A673 (cell line): ENCODE data around the gene PILRB.

Experiments
- EZH2 ChIP-seq: fragments of 200-600 bp; sonication (generic); IDR thresholded peaks from 2 replicates; pipeline ENCODE4 v1.6.1; 2017; ENCODE audit warnings: borderline replicate concordance, low read depth, mild to moderate bottlenecking, mixed read lengths, antibody characterized with exemption, low read length; ENCODE audit not compliant: poor library complexity, severe bottlenecking
- TF ChIP-seq, protein P1 (sequence below): fragments of 300-800, 200-600 bp; sonication (generic); conservative IDR thresholded peaks from 2 replicates; pipeline ENCODE4 v1.5.1; 2017; ENCODE audit warnings: low read depth, mild to moderate bottlenecking, antibody characterized with exemption, low read length, moderate library complexity, mixed read lengths

- no peak for TF ChIP-seq EZH2
- TF ChIP-seq, protein P1, sequence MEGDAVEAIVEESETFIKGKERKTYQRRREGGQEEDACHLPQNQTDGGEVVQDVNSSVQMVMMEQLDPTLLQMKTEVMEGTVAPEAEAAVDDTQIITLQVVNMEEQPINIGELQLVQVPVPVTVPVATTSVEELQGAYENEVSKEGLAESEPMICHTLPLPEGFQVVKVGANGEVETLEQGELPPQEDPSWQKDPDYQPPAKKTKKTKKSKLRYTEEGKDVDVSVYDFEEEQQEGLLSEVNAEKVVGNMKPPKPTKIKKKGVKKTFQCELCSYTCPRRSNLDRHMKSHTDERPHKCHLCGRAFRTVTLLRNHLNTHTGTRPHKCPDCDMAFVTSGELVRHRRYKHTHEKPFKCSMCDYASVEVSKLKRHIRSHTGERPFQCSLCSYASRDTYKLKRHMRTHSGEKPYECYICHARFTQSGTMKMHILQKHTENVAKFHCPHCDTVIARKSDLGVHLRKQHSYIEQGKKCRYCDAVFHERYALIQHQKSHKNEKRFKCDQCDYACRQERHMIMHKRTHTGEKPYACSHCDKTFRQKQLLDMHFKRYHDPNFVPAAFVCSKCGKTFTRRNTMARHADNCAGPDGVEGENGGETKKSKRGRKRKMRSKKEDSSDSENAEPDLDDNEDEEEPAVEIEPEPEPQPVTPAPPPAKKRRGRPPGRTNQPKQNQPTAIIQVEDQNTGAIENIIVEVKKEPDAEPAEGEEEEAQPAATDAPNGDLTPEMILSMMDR: no peak
These were observed at the start of gene PILRB for GRCh38 chr7:100358027-100358856.
